Right kidney (tissue), 1 donor: Measurements from ENCODE around the gene FAHD1.
"Not testable (repeated sequence)": the region's sequence is repeated elsewhere in the genome, so short reads cannot be mapped to it uniquely, and the experiment has no call there.

Source experiments
- DNase-seq: peaks from one replicate; pipeline ENCODE4 v3.0.0-alpha.2; 2016

FAHD1 gene

GRCh38 chr16:1788095-1788707, 38.8 kb upstream of the FAHD1 start:
- DNase-seq = no peak

- DNase-seq = no peak
Observed at GRCh38 chr16:1788708-1789100, 38.3 kb upstream of the FAHD1 start.

- no peak for DNase-seq
Observed at GRCh38 chr16:1789643-1790045, 37.4 kb upstream of the FAHD1 start.

- DNase-seq = no peak
Observed at GRCh38 chr16:1790261-1790610, 36.8 kb upstream of the FAHD1 start.

GRCh38 chr16:1790611-1791255, 36.3 kb upstream of the FAHD1 start:
- DNase-seq = no peak

GRCh38 chr16:1791256-1791942, 35.6 kb upstream of the FAHD1 start:
- no peak for DNase-seq

- DNase-seq = no peak
Observed at GRCh38 chr16:1791943-1792812, 34.8 kb upstream of the FAHD1 start.

GRCh38 chr16:1792836-1793577, 34.0 kb upstream of the FAHD1 start:
- DNase-seq = no peak

GRCh38 chr16:1793578-1794220, 33.3 kb upstream of the FAHD1 start, which contains the start of gene IGFALS:
TSS of gene IGFALS (minus strand) at chr16:1793705. CDS start at chr16:1793652, 53 bp downstream.
- no peak for DNase-seq

GRCh38 chr16:1794221-1794871, 32.7 kb upstream of the FAHD1 start:
- DNase-seq = no peak

- DNase-seq = no peak
Observed at GRCh38 chr16:1794908-1795666, 31.9 kb upstream of the FAHD1 start.

- not testable (repeated sequence) for DNase-seq
Observed at GRCh38 chr16:1799263-1799662, 27.7 kb upstream of the FAHD1 start.

GRCh38 chr16:1800701-1801100, 26.3 kb upstream of the FAHD1 start:
- DNase-seq = no peak

GRCh38 chr16:1807626-1808025, 19.4 kb upstream of the FAHD1 start:
- DNase-seq = no peak

GRCh38 chr16:1808691-1809090, 18.3 kb upstream of the FAHD1 start:
- DNase-seq = no peak

GRCh38 chr16:1809281-1809801, 17.7 kb upstream of the FAHD1 start:
- DNase-seq = no peak

GRCh38 chr16:1810106-1810505, 16.9 kb upstream of the FAHD1 start:
- DNase-seq = no peak

- no peak for DNase-seq
Observed at GRCh38 chr16:1810536-1810935, 16.5 kb upstream of the FAHD1 start.

GRCh38 chr16:1812732-1813163, 14.3 kb upstream of the FAHD1 start:
- peak; percentile 22 for DNase-seq

- DNase-seq = no peak
Observed at GRCh38 chr16:1815461-1815860, 11.5 kb upstream of the FAHD1 start.
